B cell (primary cell): ENCODE results near the gene TTC39B. TPM values are rescaled to one million over a fixed set of nuclear protein-coding genes. Genes with fewer than 3 reads are reported as not detected.

Experiments used
- ATAC-seq: fragments of 200-7000 bp; cut with Tn5 transposase; one replicate; pipeline ENCODE4 v1.10.0; 2021; ENCODE audit warnings: low read depth, mild to moderate bottlenecking, moderate number of reproducible peaks, moderate library complexity
- CTCF ChIA-PET: fragments of 350-600 bp; sonication (Branson Sonifier 250); formaldehyde crosslinking; loops from one replicate; lab custom pipeline; 2021; ENCODE audit warnings: antibody characterized with exemption, inconsistent platforms; lab: Charles Lee
- POLR2A ChIA-PET: fragments of 350-600 bp; sonication (Branson Sonifier 250); formaldehyde crosslinking; loops from one replicate; lab custom pipeline; 2021; ENCODE audit warnings: antibody characterized with exemption; lab: Charles Lee
- DNase-seq: peaks from one replicate; pipeline ENCODE4 v3.0.0; 2013
- H2AFZ ChIP-seq: 2 replicates; pipeline ENCODE4 v1.6.1; 2012; ENCODE audit warnings: mild to moderate bottlenecking, low read depth, low read length; ENCODE audit not compliant: insufficient read depth, poor library complexity, severe bottlenecking
- H3K27ac ChIP-seq, 2 donors: 1 replicate in 1 of 2; 2 replicates in 1 of 2; pipeline ENCODE4 v1.5.1; 2012 to 2013; ENCODE audit warnings: low read length in 2 of 2, mild to moderate bottlenecking in 2 of 2, moderate library complexity in 1 of 2
- H3K27me3 ChIP-seq, 4 experiments: fragments of 200-600 bp in 1 of 4; sonication (generic) in 1 of 4; replicated peaks in 1 of 4; 1 replicate in 2 of 4; 2 replicates in 2 of 4; pipeline versions ENCODE4 v1.6.1 to v1.7.0; 2013 to 2016; ENCODE audit warnings: low read length in 3 of 4, mild to moderate bottlenecking in 2 of 4, mixed read lengths in 1 of 4, moderate library complexity in 1 of 4; ENCODE audit not compliant: insufficient read depth in 4 of 4, control insufficient read depth in 3 of 4; ENCODE audit errors: control extremely low read depth in 1 of 4
- H3K36me3 ChIP-seq, 2 experiments: replicated peaks in 1 of 2; 1 replicate in 1 of 2; 2 replicates in 1 of 2; pipeline versions ENCODE4 v1.6.1 to v1.7.1; 2013; ENCODE audit warnings: low read length in 1 of 2; ENCODE audit not compliant: insufficient read depth in 2 of 2, control insufficient read depth in 1 of 2; ENCODE audit errors: control extremely low read depth in 1 of 2, extremely low read depth in 1 of 2
- H3K4me1 ChIP-seq, 2 donors: fragments of 200-600 bp in 1 of 2; sonication (generic) in 1 of 2; 1 replicate in 1 of 2; 2 replicates in 1 of 2; pipeline versions ENCODE4 v1.5.1 to v1.6.1; 2013 to 2017; ENCODE audit warnings: low read length in 2 of 2; ENCODE audit not compliant: control insufficient read depth in 2 of 2, insufficient read depth in 2 of 2
- H3K4me2 ChIP-seq: replicated peaks from 2 replicates; pipeline ENCODE3; 2012; ENCODE audit warnings: mild to moderate bottlenecking, low read depth, low read length; ENCODE audit not compliant: poor library complexity, severe bottlenecking
- H3K4me3 ChIP-seq, 5 experiments: fragments of 200-600 bp in 1 of 5; sonication (generic) in 1 of 5; 1 replicate in 3 of 5; 2 replicates in 2 of 5; pipeline versions ENCODE4 v1.5.1 to v1.7.0; 2011 to 2016; ENCODE audit warnings: low read length in 4 of 5, mild to moderate bottlenecking in 4 of 5, low read depth in 2 of 5, control low read depth in 1 of 5, moderate library complexity in 1 of 5; ENCODE audit not compliant: insufficient read depth in 1 of 5; ENCODE audit errors: control extremely low read depth in 1 of 5, extremely low read depth in 1 of 5
- H3K79me2 ChIP-seq: fragments of 200-600 bp; sonication (generic); one replicate; pipeline ENCODE4 v1.6.0; 2016; ENCODE audit warnings: low read length; ENCODE audit not compliant: control insufficient read depth, insufficient read depth
- H3K9ac ChIP-seq: fragments of 200-600 bp; sonication (generic); 2 replicates; pipeline ENCODE4 v1.6.1; 2017; ENCODE audit warnings: mild to moderate bottlenecking, low read length, moderate library complexity
- H3K9me3 ChIP-seq, 3 donors: one replicate each; pipeline versions ENCODE4 v1.6.1 to v1.7.1; 2013; ENCODE audit warnings: low read length in 2 of 3; ENCODE audit not compliant: control insufficient read depth in 2 of 3, insufficient read depth in 1 of 3; ENCODE audit errors: control extremely low read depth in 1 of 3
- H4K20me1 ChIP-seq: 2 replicates; pipeline ENCODE4 v1.6.0; 2012; ENCODE audit warnings: mild to moderate bottlenecking, low read length; ENCODE audit not compliant: insufficient read depth, control insufficient read depth, poor library complexity, severe bottlenecking
- H3K27ac Mint-ChIP-seq: one replicate; pipeline ENCODE4 v1.8.0; 2021; ENCODE audit warnings: mixed read lengths
- H3K27me3 Mint-ChIP-seq: one replicate; pipeline ENCODE4 v1.8.0; 2021; ENCODE audit warnings: mixed read lengths
- H3K4me1 Mint-ChIP-seq: one replicate; pipeline ENCODE4 v1.8.0; 2021; ENCODE audit warnings: mixed read lengths
- H3K4me3 Mint-ChIP-seq: one replicate; pipeline ENCODE4 v1.8.0; 2021; ENCODE audit warnings: mixed read lengths
- H3K9me3 Mint-ChIP-seq: one replicate; pipeline ENCODE4 v1.8.0; 2022; ENCODE audit warnings: mixed read lengths; ENCODE audit not compliant: insufficient read depth
- EZH2 ChIP-seq: IDR thresholded peaks from 2 replicates; pipeline ENCODE4 v1.6.1; 2012; ENCODE audit warnings: borderline replicate concordance, low read depth, mild to moderate bottlenecking, moderate library complexity, low read length; ENCODE audit not compliant: insufficient read depth, poor library complexity, severe bottlenecking
- WGBS: methylation state at CpG from one replicate; pipeline ENCODE4 v1.1.5; 2013; ENCODE audit warnings: missing lambda C conversion rate; ENCODE audit not compliant: insufficient coverage; 5-methylcytosine and 5-hydroxymethylcytosine counted together
- intact Hi-C: fragments of 100-400 bp; cut with micrococcal nuclease; formaldehyde crosslinking; loops from one replicate; pipeline ENCODE4 v1.10.0; 2022
- polyA plus RNA-seq: library from polyadenylated mRNA; depleted of rRNA; stranded (reverse); fragments of >200 nt; gene quantifications from 2 replicates; pipeline ENCODE4 v1.2.3, GENCODE V29; 2012
- total RNA-seq, 2 donors: library from RNA; stranded (reverse); fragments of 120-200 nt in 1 of 2; gene quantifications; 1 replicate in 1 of 2; 2 replicates in 1 of 2; pipeline versions ENCODE4 v1.2.3 to v1.2.4, GENCODE V29; 2013 to 2022
- TF ChIP-seq, protein P1 (sequence below): fragments of 200-600 bp; IDR thresholded peaks from one replicate; pipeline ENCODE4 v1.8.0; 2022; ENCODE audit warnings: antibody characterized with exemption, mild to moderate bottlenecking

Gene TTC39B
- total and polyA plus RNA-seq, 2 donors (not counting 1 experiment from before 2014, with no cell fraction given) = 2.0 to 3.6 TPM

DNA sequence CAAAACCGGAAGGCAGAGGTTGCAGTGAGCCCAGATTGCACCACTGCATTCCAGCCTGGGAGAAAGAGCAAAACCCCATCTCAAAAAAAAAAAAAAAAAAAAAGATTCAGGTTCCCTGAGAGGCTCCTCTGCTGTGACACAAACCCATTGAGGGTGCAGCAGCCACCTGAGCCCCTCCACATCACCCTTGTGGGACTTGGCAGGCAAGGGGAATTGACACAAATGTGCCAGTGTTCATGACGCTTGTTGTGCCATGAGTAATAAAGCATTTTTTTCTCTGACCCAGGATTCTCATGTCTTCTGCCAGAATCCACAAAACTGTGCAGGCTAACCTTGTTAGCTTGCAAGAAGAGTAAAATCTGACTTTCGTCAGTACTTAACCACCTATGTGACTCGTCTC lies 149.6 kb downstream of the TTC39B start:
- Histone ChIP-seq H3K9me3 (no peaks in the 10 kb centered on the region), H3K27ac (no peak overlapping the region), H3K9ac (no peak overlapping the region), H3K4me1 (no peaks in the 10 kb centered on the region), H3K4me3 (no peak overlapping the region), H2AFZ (no peak overlapping the region), H3K79me2 (no peaks in the 10 kb centered on the region), H3K4me2 (no peak overlapping the region), H3K36me3 (no peaks in the 10 kb centered on the region), H3K27me3 (no peaks in the 10 kb centered on the region), H4K20me1 (no peaks in the 10 kb centered on the region)
- H3K4me1 Mint-ChIP-seq = no peaks in the 10 kb centered on the region
- no peak for ATAC-seq
- intact Hi-C loops = no loop called here
- H3K4me3 Mint-ChIP-seq = no peak overlapping the region
- DNase-seq = no peak
- no peaks in the 10 kb centered on the region for H3K9me3 Mint-ChIP-seq
- 61% methylated on average over 3 of the region's 4 CpGs for WGBS
- H3K27ac Mint-ChIP-seq = no peak overlapping the region
- POLR2A ChIA-PET = no interaction called here
- TF ChIP-seq, protein P1, sequence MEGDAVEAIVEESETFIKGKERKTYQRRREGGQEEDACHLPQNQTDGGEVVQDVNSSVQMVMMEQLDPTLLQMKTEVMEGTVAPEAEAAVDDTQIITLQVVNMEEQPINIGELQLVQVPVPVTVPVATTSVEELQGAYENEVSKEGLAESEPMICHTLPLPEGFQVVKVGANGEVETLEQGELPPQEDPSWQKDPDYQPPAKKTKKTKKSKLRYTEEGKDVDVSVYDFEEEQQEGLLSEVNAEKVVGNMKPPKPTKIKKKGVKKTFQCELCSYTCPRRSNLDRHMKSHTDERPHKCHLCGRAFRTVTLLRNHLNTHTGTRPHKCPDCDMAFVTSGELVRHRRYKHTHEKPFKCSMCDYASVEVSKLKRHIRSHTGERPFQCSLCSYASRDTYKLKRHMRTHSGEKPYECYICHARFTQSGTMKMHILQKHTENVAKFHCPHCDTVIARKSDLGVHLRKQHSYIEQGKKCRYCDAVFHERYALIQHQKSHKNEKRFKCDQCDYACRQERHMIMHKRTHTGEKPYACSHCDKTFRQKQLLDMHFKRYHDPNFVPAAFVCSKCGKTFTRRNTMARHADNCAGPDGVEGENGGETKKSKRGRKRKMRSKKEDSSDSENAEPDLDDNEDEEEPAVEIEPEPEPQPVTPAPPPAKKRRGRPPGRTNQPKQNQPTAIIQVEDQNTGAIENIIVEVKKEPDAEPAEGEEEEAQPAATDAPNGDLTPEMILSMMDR = no peak
- TF ChIP-seq EZH2 = no peak
- CTCF ChIA-PET = no interaction called here
- peaks cover 7% of the 10 kb centered on the region for H3K27me3 Mint-ChIP-seq

DNA sequence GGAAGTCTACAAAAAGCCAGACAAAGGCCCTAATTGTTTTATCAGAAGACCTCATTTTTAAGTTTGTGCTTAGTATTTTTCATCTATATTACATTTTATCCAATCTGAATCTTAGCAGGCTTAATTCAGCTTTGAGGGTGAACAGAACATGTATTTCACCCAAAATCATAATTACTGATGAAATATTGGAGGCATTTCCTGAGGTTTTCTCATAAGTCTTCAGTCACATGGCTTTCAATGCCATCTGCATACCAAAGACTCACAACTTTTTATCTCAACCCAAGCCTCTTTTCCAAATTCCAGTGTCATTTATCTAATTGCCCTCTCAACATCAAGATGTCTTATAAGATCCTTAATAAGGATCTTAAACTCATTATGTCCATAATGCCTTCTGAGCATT lies 150.8 kb downstream of the TTC39B start:
- H3K36me3 ChIP-seq = no peaks in the 10 kb centered on the region
- no peak overlapping the region for H3K9ac ChIP-seq
- H3K9me3 ChIP-seq = no peaks in the 10 kb centered on the region
- no peak overlapping the region for H3K4me2 ChIP-seq
- H3K27me3 ChIP-seq = no peaks in the 10 kb centered on the region
- no peak overlapping the region for H2AFZ ChIP-seq
- intact Hi-C loops = no loop called here
- no peaks in the 10 kb centered on the region for H3K9me3 Mint-ChIP-seq
- DNase-seq (no peak), ATAC-seq (no peak)
- no peaks in the 10 kb centered on the region for H3K4me1 ChIP-seq
- no peaks in the 10 kb centered on the region for H4K20me1 ChIP-seq
- CTCF ChIA-PET = no interaction called here
- TF ChIP-seq, protein P1 = no peak
- H3K4me1 Mint-ChIP-seq = no peaks in the 10 kb centered on the region
- no peak overlapping the region for H3K4me3 ChIP-seq
- no peak overlapping the region for H3K27ac ChIP-seq
- H3K4me3 Mint-ChIP-seq = no peak overlapping the region
- peaks cover 9% of the 10 kb centered on the region for H3K27me3 Mint-ChIP-seq
- POLR2A ChIA-PET = no interaction called here
- H3K27ac Mint-ChIP-seq = no peak overlapping the region
- H3K79me2 ChIP-seq = no peaks in the 10 kb centered on the region
